Spleen (tissue), 11 donors: ENCODE measurements around the gene HDAC4. TPM values are rescaled to one million over a fixed set of nuclear protein-coding genes. Genes with fewer than 3 reads are reported as not detected.
A peak's percentile ranks its signal among the peaks of the same experiment; 100 is the strongest.
"Not testable (repeated sequence)": the region's sequence is repeated elsewhere in the genome, so short reads cannot be mapped to it uniquely, and the experiment has no call there.

ENCODE experiments used
- DNase-seq: peaks from one replicate; pipeline ENCODE4 v3.0.0-alpha.2; 2020
- H3K27ac ChIP-seq, 8 donors: fragments of 200-600 bp; sonication (generic) in 7 of 8; 1 replicate in 4 of 8; 2 replicates in 4 of 8; pipeline versions ENCODE4 v1.5.0 to v1.8.0; 2016 to 2021; ENCODE audit warnings: inconsistent platforms in 4 of 8, mild to moderate bottlenecking in 4 of 8, moderate library complexity in 1 of 8
- H3K27me3 ChIP-seq, 7 donors: fragments of 200-600 bp; sonication (generic) in 6 of 7; replicated peaks in 1 of 7; 1 replicate in 4 of 7; 2 replicates in 3 of 7; pipeline versions ENCODE4 v1.5.0 to v1.8.0; 2016 to 2021; ENCODE audit warnings: inconsistent platforms in 3 of 7, mild to moderate bottlenecking in 1 of 7
- H3K36me3 ChIP-seq, 6 donors: fragments of 200-600 bp; sonication (generic) in 5 of 6; 1 replicate in 4 of 6; 2 replicates in 2 of 6; pipeline versions ENCODE4 v1.5.0 to v1.8.0; 2016 to 2021; ENCODE audit warnings: inconsistent platforms in 2 of 6
- H3K4me1 ChIP-seq, 6 donors: fragments of 200-600 bp; sonication (generic) in 5 of 6; 1 replicate in 3 of 6; 2 replicates in 3 of 6; pipeline versions ENCODE4 v1.5.0 to v1.8.0; 2016 to 2021; ENCODE audit warnings: inconsistent platforms in 3 of 6
- H3K4me3 ChIP-seq, 8 donors: fragments of 200-600 bp; sonication (generic) in 7 of 8; 1 replicate in 4 of 8; 2 replicates in 4 of 8; pipeline versions ENCODE4 v1.5.0 to v1.8.0; 2016 to 2021; ENCODE audit warnings: inconsistent platforms in 4 of 8, mild to moderate bottlenecking in 4 of 8, moderate library complexity in 2 of 8
- H3K9me3 ChIP-seq, 8 donors: fragments of 200-600 bp; sonication (generic) in 7 of 8; 1 replicate in 4 of 8; 2 replicates in 4 of 8; pipeline versions ENCODE4 v1.5.0 to v1.8.0; 2016 to 2021; ENCODE audit warnings: inconsistent platforms in 4 of 8
- POLR2A ChIP-seq, 3 donors: fragments of 450-650 bp; IDR thresholded peaks; one replicate each; pipeline ENCODE4 v1.5.1; 2017; ENCODE audit warnings: antibody characterized with exemption in 3 of 3, mild to moderate bottlenecking in 1 of 3
- POLR2AphosphoS5 ChIP-seq, 3 donors: sonication (generic); formaldehyde crosslinking; IDR thresholded peaks; one replicate each; pipeline ENCODE4 v1.5.1; 2017; ENCODE audit warnings: antibody characterized with exemption in 3 of 3
- WGBS, 5 donors: extraction: QIAGEN DNeasy Blood & Tissue Kit in 3 of 5; methylation state at CpG; one replicate each; pipeline versions ENCODE4 v1.1.5 to v1.1.7; 2013 to 2018; 5-methylcytosine and 5-hydroxymethylcytosine counted together
- intact Hi-C: fragments of 100-400 bp; cut with DNase I; formaldehyde crosslinking; loops from one replicate; pipeline ENCODE4 v1.15.0; 2023; ENCODE audit warnings: low total_unique reads
- polyA plus RNA-seq, 3 donors: library from polyadenylated mRNA; stranded (reverse); fragments of 200-250 nt; gene quantifications; one replicate each; pipeline ENCODE4 v1.2.1, GENCODE V29; 2013
- total RNA-seq, 7 donors: library from RNA; depleted of rRNA in 3 of 7; stranded (reverse); fragments of >200 nt in 3 of 7; fragmentation: NEBNext Ultra II Directional in 4 of 7; extraction: Animal tissue kit (Norgen Biotek cat#: 25700) in 4 of 7; gene quantifications; one replicate each; pipeline versions ENCODE4 v1.1.0 to v1.2.1, GENCODE V29; 2016 to 2021
- TF ChIP-seq, protein P1 (sequence below), 11 experiments: fragments of 200-600 bp in 7 of 11; fragments of 450-650 bp in 4 of 11; sonication (generic) in 4 of 11; IDR thresholded peaks in 8 of 11; conservative IDR thresholded peaks in 3 of 11; 1 replicate in 7 of 11; 2 replicates in 4 of 11; pipeline versions ENCODE4 v1.4.0 to v1.8.0; 2016 to 2021; ENCODE audit warnings: antibody characterized with exemption in 11 of 11, inconsistent platforms in 4 of 11, mild to moderate bottlenecking in 1 of 11
- donor health status: healthy with polysubstance abuse.
- donor health status: DM: no; HTN: no; CAD: no; lungs with moderate emphysema.
- donor health status: DM: no; HTN: no; CAD: no.
- donor health status: Bipolar disorder and iron deficiency.
- donor health status: healthy.
- donor health status: DM: no; HTN: no; CAD: no.
- donor health status: DM: yes; HTN: yes; CAD: no.

Gene HDAC4
- total and polyA plus RNA-seq, 10 donors = 3.2 to 122 (median 69.5) TPM

- 53 to 73% (median 71%) methylated on average over 12 to 14 of the region's 14 CpGs for WGBS, 5 donors
- DNase-seq = peak; percentile 85
- peaks cover 18 to 77% (median 44%) of the 10 kb centered on the region in 6 donors for H3K4me1 ChIP-seq
- H3K9me3 ChIP-seq, H3K36me3 ChIP-seq, intact Hi-C loops, H3K4me3 ChIP-seq, H3K27me3 ChIP-seq: not testable (repeated sequence)
- TF ChIP-seq POLR2AphosphoS5 (IDR thresholded peaks at IDR 0.05) = peak in 2 of 3 donors; percentile 21 to 74
- H3K27ac ChIP-seq = peak overlapping the region in 5 of 8 donors; percentile 12 to 82 (median 72)
These were observed 120.4 kb downstream of the HDAC4 start for GRCh38 chr2:239280296-239281017.

- Histone ChIP-seq H3K9me3 (no peaks in the 10 kb centered on the region), H3K36me3 (peaks cover 0 to 4% (median 0%) of the 10 kb centered on the region in 6 donors), H3K4me3 (no peak overlapping the region), H3K4me1 (peaks cover 13 to 77% (median 45%) of the 10 kb centered on the region in 6 donors), H3K27me3 (peaks cover 0 to 15% (median 0%) of the 10 kb centered on the region in 7 donors), H3K27ac (peak overlapping the region in 5 of 8 donors; percentile 12 to 82 (median 72))
- DNase-seq = peak; percentile 66
- intact Hi-C loops = loop anchor here (10.0 kb wide), 1 partner anchor 125 kb away; the partner anchor contains the start of gene HDAC4
- 85 to 91% (median 87%) methylated on average over 20 of the region's 20 CpGs for WGBS, 5 donors
- TF ChIP-seq POLR2AphosphoS5 (IDR thresholded peaks at IDR 0.05) (no peak), POLR2A (IDR thresholded peaks at IDR 0.05) (no peak)
- TF ChIP-seq, protein P1, sequence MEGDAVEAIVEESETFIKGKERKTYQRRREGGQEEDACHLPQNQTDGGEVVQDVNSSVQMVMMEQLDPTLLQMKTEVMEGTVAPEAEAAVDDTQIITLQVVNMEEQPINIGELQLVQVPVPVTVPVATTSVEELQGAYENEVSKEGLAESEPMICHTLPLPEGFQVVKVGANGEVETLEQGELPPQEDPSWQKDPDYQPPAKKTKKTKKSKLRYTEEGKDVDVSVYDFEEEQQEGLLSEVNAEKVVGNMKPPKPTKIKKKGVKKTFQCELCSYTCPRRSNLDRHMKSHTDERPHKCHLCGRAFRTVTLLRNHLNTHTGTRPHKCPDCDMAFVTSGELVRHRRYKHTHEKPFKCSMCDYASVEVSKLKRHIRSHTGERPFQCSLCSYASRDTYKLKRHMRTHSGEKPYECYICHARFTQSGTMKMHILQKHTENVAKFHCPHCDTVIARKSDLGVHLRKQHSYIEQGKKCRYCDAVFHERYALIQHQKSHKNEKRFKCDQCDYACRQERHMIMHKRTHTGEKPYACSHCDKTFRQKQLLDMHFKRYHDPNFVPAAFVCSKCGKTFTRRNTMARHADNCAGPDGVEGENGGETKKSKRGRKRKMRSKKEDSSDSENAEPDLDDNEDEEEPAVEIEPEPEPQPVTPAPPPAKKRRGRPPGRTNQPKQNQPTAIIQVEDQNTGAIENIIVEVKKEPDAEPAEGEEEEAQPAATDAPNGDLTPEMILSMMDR (IDR thresholded peaks at IDR 0.05 in 8 of 11, conservative IDR thresholded peaks at IDR 0.05 in 3 of 11) = no peak
These were observed 121.1 kb downstream of the HDAC4 start for GRCh38 chr2:239279508-239280295.

GRCh38 chr2:239278941-239279365 lies 121.9 kb downstream of the HDAC4 start:
- H3K27ac ChIP-seq = peak overlapping the region in 2 of 8 donors; percentile 77 to 82
- TF ChIP-seq POLR2A (IDR thresholded peaks at IDR 0.05) = no peak
- TF ChIP-seq, protein P1 (IDR thresholded peaks at IDR 0.05 in 8 of 11, conservative IDR thresholded peaks at IDR 0.05 in 3 of 11) = no peak
- intact Hi-C loops = loop anchor here (10.0 kb wide), 1 partner anchor 126 kb away; the partner anchor contains the start of gene HDAC4
- WGBS, 5 donors = 69 to 83% (median 77%) methylated on average over 4 of the region's 4 CpGs
- DNase-seq = peak; percentile 64
- peaks cover 0 to 4% (median 0%) of the 10 kb centered on the region in 6 donors for H3K36me3 ChIP-seq
- peaks cover 0 to 17% (median 0%) of the 10 kb centered on the region in 7 donors for H3K27me3 ChIP-seq
- H3K9me3 ChIP-seq = no peaks in the 10 kb centered on the region
- H3K4me3 ChIP-seq = no peak overlapping the region
- H3K4me1 ChIP-seq = peaks cover 9 to 77% (median 46%) of the 10 kb centered on the region in 6 donors

- Histone ChIP-seq H3K27ac (peak overlapping the region in 1 of 8 donors; percentile 82), H3K4me3 (no peak overlapping the region), H3K27me3 (peaks cover 0 to 17% (median 0%) of the 10 kb centered on the region in 7 donors), H3K36me3 (no peaks in the 10 kb centered on the region), H3K9me3 (no peaks in the 10 kb centered on the region), H3K4me1 (peaks cover 9 to 77% (median 48%) of the 10 kb centered on the region in 6 donors)
- WGBS, 5 donors = 89 to 95% (median 94%) methylated on average over 7 of the region's 7 CpGs
- intact Hi-C loops = loop anchor here (10.0 kb wide), 1 partner anchor 126 kb away; the partner anchor contains the start of gene HDAC4
- peak; percentile 23 for DNase-seq
- TF ChIP-seq, protein P1 (IDR thresholded peaks at IDR 0.05 in 8 of 11, conservative IDR thresholded peaks at IDR 0.05 in 3 of 11) = no peak
- TF ChIP-seq POLR2A (IDR thresholded peaks at IDR 0.05) (no peak), POLR2AphosphoS5 (IDR thresholded peaks at IDR 0.05) (no peak)
These were observed 122.5 kb downstream of the HDAC4 start for GRCh38 chr2:239278361-239278760.
